ENCODE data around the gene IQCM. TPM values are rescaled to one million over a fixed set of nuclear protein-coding genes. Genes with fewer than 3 reads are reported as not detected.

The IQCM gene
- total and polyA plus RNA-seq, 2 donors (not counting 3 experiments of a cell fraction or from before 2014, with no cell fraction given): not detected

- no peak for DNase-seq (ENCODE audit: low read depth, low spot score)
- H3K4me3 ChIP-seq (replicated peaks in 1 of 3; ENCODE audit: insufficient read depth in 1 of 3, low read depth in 1 of 3, low read length in 3 of 3): no peak overlapping the region
- CTCF ChIA-PET: no interaction called here
- H3K4me2 ChIP-seq (ENCODE audit: insufficient read depth, low read length): no peak overlapping the region
- dilution Hi-C loops (cut with MboI; ENCODE audit: extremely low pct_ligation_motif_present, low sequenced_read_pairs) (no loop called here), intact Hi-C loops (cut with micrococcal nuclease) (no loop called here)
- no peaks in the 10 kb centered on the region for H3K9me1 ChIP-seq (replicated peaks; ENCODE audit: control insufficient read depth, extremely low read depth, insufficient read depth, low read length)
- no TSS peak for BruUV-seq (replicated peaks)
- no peaks in the 10 kb centered on the region for H3K79me2 ChIP-seq (ENCODE audit: control insufficient read depth, insufficient read depth, low read length)
- no peaks in the 10 kb centered on the region for H3K4me1 ChIP-seq (ENCODE audit: control insufficient read depth, extremely low read depth, insufficient read depth, low read length)
- TF ChIP-seq FOS (IDR thresholded peaks at IDR 0.05; ENCODE audit: borderline replicate concordance, insufficient read depth, low read length): no peak
- no peak for TF ChIP-seq EZH2 (IDR thresholded peaks at IDR 0.05; ENCODE audit: borderline replicate concordance, low read depth, low read length, severe bottlenecking)
- no peak for TF ChIP-seq JUN (IDR thresholded peaks at IDR 0.05; ENCODE audit: borderline replicate concordance, insufficient read depth, insufficient read length, low read depth)
- no peak for TF ChIP-seq CTCF (IDR thresholded peaks at IDR 0.05; ENCODE audit: extremely low read depth in 1 of 2, insufficient read depth in 1 of 2, low read depth in 1 of 2, low read length in 2 of 2)
- no peak for TF ChIP-seq MAX (IDR thresholded peaks at IDR 0.05; ENCODE audit: insufficient read depth, insufficient read length)
- no peak for TF ChIP-seq MYC (IDR thresholded peaks at IDR 0.05; ENCODE audit: low read depth, low read length)
- no peak for TF ChIP-seq POLR2A (IDR thresholded peaks at IDR 0.05; ENCODE audit: low read depth, low read length)
- TF ChIP-seq POLR2AphosphoS5 (IDR thresholded peaks at IDR 0.05; ENCODE audit: insufficient read depth, low read depth, low read length): no peak
- no peak for TF ChIP-seq GATA2 (IDR thresholded peaks at IDR 0.05; ENCODE audit: insufficient read depth, insufficient read length, low read depth, low read length)
- no peaks in the 10 kb centered on the region for H3K27me3 ChIP-seq (ENCODE audit: control insufficient read depth in 2 of 2, insufficient read depth in 2 of 2, low read length in 2 of 2)
- H2AFZ ChIP-seq (ENCODE audit: low read depth, low read length): no peak overlapping the region
- no peak overlapping the region for H3K9ac ChIP-seq (replicated peaks; ENCODE audit: extremely low read depth, insufficient read depth, low read length)
- H4K20me1 ChIP-seq (replicated peaks; ENCODE audit: control insufficient read depth, extremely low read depth, insufficient read depth, low read length): no peaks in the 10 kb centered on the region
- no peak for FAIRE-seq
- no peaks in the 10 kb centered on the region for H3K36me3 ChIP-seq (ENCODE audit: control insufficient read depth in 2 of 2, extremely low read depth in 1 of 2, insufficient read depth in 2 of 2, low read length in 2 of 2)
- H3K27ac ChIP-seq (ENCODE audit: insufficient read depth, low read depth, low read length): no peak overlapping the region
- POLR2A ChIA-PET: no interaction called here
- no peaks in the 10 kb centered on the region for H3K9me3 ChIP-seq (replicated peaks; ENCODE audit: control insufficient read depth, insufficient read depth, low read length)
Observed at GRCh38 chr4:149645790-149646189, 169.9 kb downstream of the IQCM start.
